Spleen (tissue), 11 donors: Measurements from ENCODE around the gene PTH1R. TPM values are rescaled to one million over a fixed set of nuclear protein-coding genes. Genes with fewer than 3 reads are reported as not detected.

Source experiments
- DNase-seq: peaks from one replicate; pipeline ENCODE4 v3.0.0-alpha.2; 2020
- H3K27ac ChIP-seq, 8 donors: fragments of 200-600 bp; sonication (generic) in 7 of 8; 1 replicate in 4 of 8; 2 replicates in 4 of 8; pipeline versions ENCODE4 v1.5.0 to v1.8.0; 2016 to 2021; ENCODE audit warnings: inconsistent platforms in 4 of 8, mild to moderate bottlenecking in 4 of 8, moderate library complexity in 1 of 8
- H3K27me3 ChIP-seq, 7 donors: fragments of 200-600 bp; sonication (generic) in 6 of 7; replicated peaks in 1 of 7; 1 replicate in 4 of 7; 2 replicates in 3 of 7; pipeline versions ENCODE4 v1.5.0 to v1.8.0; 2016 to 2021; ENCODE audit warnings: inconsistent platforms in 3 of 7, mild to moderate bottlenecking in 1 of 7
- H3K36me3 ChIP-seq, 6 donors: fragments of 200-600 bp; sonication (generic) in 5 of 6; 1 replicate in 4 of 6; 2 replicates in 2 of 6; pipeline versions ENCODE4 v1.5.0 to v1.8.0; 2016 to 2021; ENCODE audit warnings: inconsistent platforms in 2 of 6
- H3K4me1 ChIP-seq, 6 donors: fragments of 200-600 bp; sonication (generic) in 5 of 6; 1 replicate in 3 of 6; 2 replicates in 3 of 6; pipeline versions ENCODE4 v1.5.0 to v1.8.0; 2016 to 2021; ENCODE audit warnings: inconsistent platforms in 3 of 6
- H3K4me3 ChIP-seq, 8 donors: fragments of 200-600 bp; sonication (generic) in 7 of 8; 1 replicate in 4 of 8; 2 replicates in 4 of 8; pipeline versions ENCODE4 v1.5.0 to v1.8.0; 2016 to 2021; ENCODE audit warnings: inconsistent platforms in 4 of 8, mild to moderate bottlenecking in 4 of 8, moderate library complexity in 2 of 8
- H3K9me3 ChIP-seq, 8 donors: fragments of 200-600 bp; sonication (generic) in 7 of 8; 1 replicate in 4 of 8; 2 replicates in 4 of 8; pipeline versions ENCODE4 v1.5.0 to v1.8.0; 2016 to 2021; ENCODE audit warnings: inconsistent platforms in 4 of 8
- POLR2A ChIP-seq, 3 donors: fragments of 450-650 bp; IDR thresholded peaks; one replicate each; pipeline ENCODE4 v1.5.1; 2017; ENCODE audit warnings: antibody characterized with exemption in 3 of 3, mild to moderate bottlenecking in 1 of 3
- POLR2AphosphoS5 ChIP-seq, 3 donors: sonication (generic); formaldehyde crosslinking; IDR thresholded peaks; one replicate each; pipeline ENCODE4 v1.5.1; 2017; ENCODE audit warnings: antibody characterized with exemption in 3 of 3
- WGBS, 5 donors: extraction: QIAGEN DNeasy Blood & Tissue Kit in 3 of 5; methylation state at CpG; one replicate each; pipeline versions ENCODE4 v1.1.5 to v1.1.7; 2013 to 2018; 5-methylcytosine and 5-hydroxymethylcytosine counted together
- intact Hi-C: fragments of 100-400 bp; cut with DNase I; formaldehyde crosslinking; loops from one replicate; pipeline ENCODE4 v1.15.0; 2023; ENCODE audit warnings: low total_unique reads
- polyA plus RNA-seq, 3 donors: library from polyadenylated mRNA; stranded (reverse); fragments of 200-250 nt; gene quantifications; one replicate each; pipeline ENCODE4 v1.2.1, GENCODE V29; 2013
- total RNA-seq, 7 donors: library from RNA; depleted of rRNA in 3 of 7; stranded (reverse); fragments of >200 nt in 3 of 7; fragmentation: NEBNext Ultra II Directional in 4 of 7; extraction: Animal tissue kit (Norgen Biotek cat#: 25700) in 4 of 7; gene quantifications; one replicate each; pipeline versions ENCODE4 v1.1.0 to v1.2.1, GENCODE V29; 2016 to 2021
- TF ChIP-seq, protein P1 (sequence below), 11 experiments: fragments of 200-600 bp in 7 of 11; fragments of 450-650 bp in 4 of 11; sonication (generic) in 4 of 11; IDR thresholded peaks in 8 of 11; conservative IDR thresholded peaks in 3 of 11; 1 replicate in 7 of 11; 2 replicates in 4 of 11; pipeline versions ENCODE4 v1.4.0 to v1.8.0; 2016 to 2021; ENCODE audit warnings: antibody characterized with exemption in 11 of 11, inconsistent platforms in 4 of 11, mild to moderate bottlenecking in 1 of 11
- donor health status: healthy with polysubstance abuse.
- donor health status: DM: no; HTN: no; CAD: no; lungs with moderate emphysema.
- donor health status: DM: no; HTN: no; CAD: no.
- donor health status: Bipolar disorder and iron deficiency.
- donor health status: healthy.
- donor health status: DM: no; HTN: no; CAD: no.
- donor health status: DM: yes; HTN: yes; CAD: no.

PTH1R gene
- total and polyA plus RNA-seq, 10 donors = 5.1 to 190 (median 34.1) TPM

DNA sequence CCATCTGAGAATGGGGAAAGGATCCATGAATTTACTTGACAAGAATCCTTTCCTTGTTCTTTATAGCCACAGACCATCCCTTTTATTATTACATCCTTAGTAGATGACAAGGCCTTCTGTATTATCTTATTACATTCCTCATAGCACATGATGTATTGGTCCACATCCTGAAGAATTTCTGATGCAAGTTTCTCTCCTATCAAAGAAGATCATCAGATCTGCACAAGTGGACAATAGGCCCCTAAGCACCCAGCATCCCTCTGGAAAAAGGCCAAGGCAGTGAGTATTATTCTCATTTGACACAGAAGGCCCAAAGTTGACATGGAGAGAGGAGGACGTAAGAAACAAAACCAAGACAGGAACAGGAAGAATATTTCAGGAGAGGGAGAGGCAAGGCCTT, 45.7 kb upstream of the PTH1R start:
- Histone ChIP-seq H3K27me3 (no peaks in the 10 kb centered on the region), H3K4me3 (no peak overlapping the region), H3K27ac (no peak overlapping the region), H3K4me1 (no peaks in the 10 kb centered on the region), H3K9me3 (peaks cover 0 to 3% (median 0%) of the 10 kb centered on the region in 8 donors), H3K36me3 (no peaks in the 10 kb centered on the region)
- TF ChIP-seq POLR2AphosphoS5 (IDR thresholded peaks at IDR 0.05) (no peak), POLR2A (IDR thresholded peaks at IDR 0.05) (no peak)
- TF ChIP-seq, protein P1, sequence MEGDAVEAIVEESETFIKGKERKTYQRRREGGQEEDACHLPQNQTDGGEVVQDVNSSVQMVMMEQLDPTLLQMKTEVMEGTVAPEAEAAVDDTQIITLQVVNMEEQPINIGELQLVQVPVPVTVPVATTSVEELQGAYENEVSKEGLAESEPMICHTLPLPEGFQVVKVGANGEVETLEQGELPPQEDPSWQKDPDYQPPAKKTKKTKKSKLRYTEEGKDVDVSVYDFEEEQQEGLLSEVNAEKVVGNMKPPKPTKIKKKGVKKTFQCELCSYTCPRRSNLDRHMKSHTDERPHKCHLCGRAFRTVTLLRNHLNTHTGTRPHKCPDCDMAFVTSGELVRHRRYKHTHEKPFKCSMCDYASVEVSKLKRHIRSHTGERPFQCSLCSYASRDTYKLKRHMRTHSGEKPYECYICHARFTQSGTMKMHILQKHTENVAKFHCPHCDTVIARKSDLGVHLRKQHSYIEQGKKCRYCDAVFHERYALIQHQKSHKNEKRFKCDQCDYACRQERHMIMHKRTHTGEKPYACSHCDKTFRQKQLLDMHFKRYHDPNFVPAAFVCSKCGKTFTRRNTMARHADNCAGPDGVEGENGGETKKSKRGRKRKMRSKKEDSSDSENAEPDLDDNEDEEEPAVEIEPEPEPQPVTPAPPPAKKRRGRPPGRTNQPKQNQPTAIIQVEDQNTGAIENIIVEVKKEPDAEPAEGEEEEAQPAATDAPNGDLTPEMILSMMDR (IDR thresholded peaks at IDR 0.05 in 8 of 11, conservative IDR thresholded peaks at IDR 0.05 in 3 of 11) = no peak
- DNase-seq = no peak
- 33 to 71% (median 63%) methylated on average over 1 of the region's 1 CpG for WGBS, 5 donors
- intact Hi-C loops = no loop called here

DNA sequence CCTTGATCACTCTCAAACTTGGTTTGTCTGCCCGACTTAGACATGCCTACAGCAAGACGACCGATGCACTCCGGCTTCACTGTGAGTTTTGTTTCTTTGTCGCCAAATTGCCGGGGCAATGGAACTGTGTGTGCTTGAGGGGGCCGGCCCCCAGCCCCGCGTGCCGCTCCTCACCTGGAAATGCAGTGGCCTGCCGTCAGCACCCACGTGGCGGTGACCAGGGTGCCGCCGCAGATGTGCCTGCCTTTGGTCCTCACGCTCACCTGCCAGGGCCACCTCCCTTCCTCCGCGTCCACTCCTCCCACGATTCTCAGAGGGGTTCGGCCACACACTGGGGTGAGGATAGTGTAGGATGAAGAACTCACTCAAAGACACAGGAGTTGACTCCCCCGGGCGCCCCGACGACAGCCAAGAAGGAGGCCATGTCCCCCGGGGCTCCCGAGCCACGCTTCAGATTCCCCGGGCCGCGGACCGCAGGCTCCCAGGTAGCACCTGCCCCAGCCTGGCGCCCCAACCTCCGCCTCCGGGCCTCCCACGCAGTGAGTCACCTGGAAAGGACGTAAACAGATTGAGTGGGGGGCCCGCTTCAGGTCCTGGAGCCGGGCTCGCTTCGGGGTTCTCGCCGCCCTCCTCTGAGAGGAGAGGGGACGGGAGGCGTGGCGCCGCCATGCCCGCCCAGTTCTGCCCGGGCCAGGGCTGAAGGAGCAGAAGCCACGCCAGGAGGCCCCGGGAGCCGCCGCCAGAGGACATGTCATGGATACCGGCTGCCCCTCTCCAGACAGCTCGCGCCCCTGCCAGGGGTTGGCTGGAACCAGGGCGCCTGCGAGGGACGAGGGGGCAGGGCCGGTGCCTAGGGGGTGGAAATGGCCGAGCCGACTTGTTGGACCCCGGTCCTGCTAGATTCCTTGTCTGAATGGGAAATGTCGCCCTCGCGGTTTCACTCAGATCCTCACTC, 43.9 kb upstream of the PTH1R start:
- Histone ChIP-seq H3K36me3 (no peaks in the 10 kb centered on the region), H3K4me3 (no peak overlapping the region), H3K27me3 (no peaks in the 10 kb centered on the region), H3K4me1 (no peaks in the 10 kb centered on the region), H3K27ac (no peak overlapping the region), H3K9me3 (peaks cover 0 to 20% (median 15%) of the 10 kb centered on the region in 8 donors)
- WGBS, 5 donors = 94 to 96% (median 95%) methylated on average over 35 to 65 of the region's 65 CpGs
- DNase-seq = peak; percentile 58
- intact Hi-C loops = no loop called here
- no peak for TF ChIP-seq POLR2A (IDR thresholded peaks at IDR 0.05)
- TF ChIP-seq, protein P1 (IDR thresholded peaks at IDR 0.05 in 8 of 11, conservative IDR thresholded peaks at IDR 0.05 in 3 of 11) = no peak

DNA sequence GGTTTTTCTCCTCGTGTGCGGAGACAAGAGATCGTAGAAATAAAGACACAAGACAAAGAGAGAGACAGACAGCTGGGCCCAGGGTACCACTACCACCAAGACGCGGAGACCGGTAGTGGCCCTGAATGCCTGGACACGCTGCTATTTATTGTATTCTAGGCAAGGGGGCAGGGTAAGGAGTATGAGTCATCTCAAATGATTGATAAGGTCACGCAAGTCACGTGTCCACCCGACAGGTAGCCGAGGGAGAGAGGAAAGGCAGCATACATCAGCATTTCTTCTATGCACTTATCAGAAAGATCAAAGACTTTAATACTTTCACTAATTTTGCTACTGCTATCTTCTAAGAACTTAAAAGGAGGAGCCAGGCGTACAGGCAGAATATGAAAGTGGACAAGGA, 42.5 kb upstream of the PTH1R start:
- H3K27me3 ChIP-seq = no peaks in the 10 kb centered on the region
- TF ChIP-seq, protein P1 (IDR thresholded peaks at IDR 0.05 in 8 of 11, conservative IDR thresholded peaks at IDR 0.05 in 3 of 11) = no peak
- TF ChIP-seq POLR2A (IDR thresholded peaks at IDR 0.05) (no peak), POLR2AphosphoS5 (IDR thresholded peaks at IDR 0.05) (no peak)
- H3K36me3 ChIP-seq = no peaks in the 10 kb centered on the region
- no peak overlapping the region for H3K27ac ChIP-seq
- 80 to 92% (median 88%) methylated on average over 12 of the region's 12 CpGs for WGBS, 5 donors
- H3K4me3 ChIP-seq = no peak overlapping the region
- DNase-seq = no peak
- H3K9me3 ChIP-seq = peaks cover 2 to 34% (median 29%) of the 10 kb centered on the region in 8 donors
- H3K4me1 ChIP-seq = no peaks in the 10 kb centered on the region
- intact Hi-C loops = no loop called here

DNA sequence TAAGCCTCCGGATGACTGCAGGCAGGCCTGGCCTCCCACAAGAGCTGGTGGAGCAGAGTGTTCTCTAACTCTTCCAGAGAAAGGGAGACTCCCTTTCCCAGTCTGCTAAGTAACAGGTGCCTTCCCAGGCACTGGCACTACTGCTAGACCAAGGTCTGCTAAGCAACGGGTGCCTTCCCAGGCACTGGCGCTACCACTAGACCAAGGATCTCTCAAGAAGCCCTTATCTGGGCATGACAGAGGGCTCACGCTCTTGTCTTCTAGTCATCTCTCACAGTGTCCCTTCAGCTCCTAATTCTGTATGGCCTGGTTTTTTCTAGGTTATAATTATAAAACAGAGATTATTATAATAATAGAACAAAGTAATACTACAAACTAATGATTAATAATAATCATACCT, 42.0 kb upstream of the PTH1R start:
- H3K4me1 ChIP-seq = no peaks in the 10 kb centered on the region
- H3K9me3 ChIP-seq = peaks cover 2 to 38% (median 33%) of the 10 kb centered on the region in 8 donors
- TF ChIP-seq, protein P1 (IDR thresholded peaks at IDR 0.05 in 8 of 11, conservative IDR thresholded peaks at IDR 0.05 in 3 of 11) = no peak
- TF ChIP-seq POLR2A (IDR thresholded peaks at IDR 0.05) (no peak), POLR2AphosphoS5 (IDR thresholded peaks at IDR 0.05) (no peak)
- DNase-seq = no peak
- 90 to 99% (median 93%) methylated on average over 4 of the region's 4 CpGs for WGBS, 5 donors
- H3K27me3 ChIP-seq = no peaks in the 10 kb centered on the region
- no peaks in the 10 kb centered on the region for H3K36me3 ChIP-seq
- H3K4me3 ChIP-seq = no peak overlapping the region
- no peak overlapping the region for H3K27ac ChIP-seq
- intact Hi-C loops = no loop called here
